ENCODE measurements around the gene DNAI1. TPM values are rescaled to one million over a fixed set of nuclear protein-coding genes. Genes with fewer than 3 reads are reported as not detected.

DNAI1 gene
- total RNA-seq, 2 donors from 2014 or later, result 5.6 TPM; not detected in 1

- Histone ChIP-seq H3K4me1 (replicated peaks) (peaks cover 20% of the 10 kb centered on the region), H3K27ac (peak overlapping the region; percentile 62 to 76), H3K36me3 (no peaks in the 10 kb centered on the region), H3K4me3 (no peak overlapping the region), H3K9me3 (no peaks in the 10 kb centered on the region), H3K27me3 (replicated peaks; ENCODE audit: insufficient read depth) (no peaks in the 10 kb centered on the region)
- no peak for TF ChIP-seq POLR2AphosphoS5 (IDR thresholded peaks at IDR 0.05)
- 39% methylated on average over 6 of the region's 6 CpGs for WGBS
- peak; percentile 58 for DNase-seq (ENCODE audit: low spot score)
- intact Hi-C loops (cut with DNase I), result loop anchor here (2.0 to 5.0 kb wide), 3 partner anchors 20 to 92 kb away; partner anchors contain the start of gene ENHO
These were observed 44.3 kb downstream of the DNAI1 start for GRCh38 chr9:34502891-34503290.

- intact Hi-C loops (cut with DNase I), result loop anchor here (2.0 to 5.0 kb wide), 3 partner anchors 19 to 91 kb away; partner anchors contain the start of gene ENHO
- no peak overlapping the region for H3K4me3 ChIP-seq
- H3K27ac ChIP-seq, result peak overlapping the region; percentile 62 to 76
- no peak for TF ChIP-seq POLR2A (IDR thresholded peaks at IDR 0.05)
- peak; percentile 90 for TF ChIP-seq POLR2AphosphoS5 (IDR thresholded peaks at IDR 0.05)
- no peaks in the 10 kb centered on the region for H3K9me3 ChIP-seq
- DNase-seq (ENCODE audit: low spot score), result peak; percentile 79
- H3K27me3 ChIP-seq (replicated peaks; ENCODE audit: insufficient read depth), result no peaks in the 10 kb centered on the region
- H3K36me3 ChIP-seq, result no peaks in the 10 kb centered on the region
- peaks cover 20% of the 10 kb centered on the region for H3K4me1 ChIP-seq (replicated peaks)
These were observed 44.8 kb downstream of the DNAI1 start for GRCh38 chr9:34503406-34503805.

- Histone ChIP-seq H3K4me3 (no peak overlapping the region), H3K27ac (no peak overlapping the region), H3K27me3 (replicated peaks; ENCODE audit: insufficient read depth) (no peaks in the 10 kb centered on the region), H3K9me3 (no peaks in the 10 kb centered on the region), H3K4me1 (replicated peaks) (peaks cover 20% of the 10 kb centered on the region), H3K36me3 (no peaks in the 10 kb centered on the region)
- intact Hi-C loops (cut with DNase I), result no loop called here
- no peak for DNase-seq (ENCODE audit: low spot score)
- WGBS, result 92% methylated on average over 5 of the region's 5 CpGs
- TF ChIP-seq CTCF (IDR thresholded peaks at IDR 0.05), result no peak
- TF ChIP-seq POLR2AphosphoS5 (IDR thresholded peaks at IDR 0.05), result no peak
- TF ChIP-seq POLR2A (IDR thresholded peaks at IDR 0.05), result no peak
These were observed 46.9 kb downstream of the DNAI1 start for GRCh38 chr9:34505370-34506120.

- no peaks in the 10 kb centered on the region for H3K27me3 ChIP-seq (replicated peaks; ENCODE audit: insufficient read depth)
- H3K4me3 ChIP-seq, result no peak overlapping the region
- no peak overlapping the region for H3K27ac ChIP-seq
- TF ChIP-seq CTCF (IDR thresholded peaks at IDR 0.05), result no peak
- TF ChIP-seq POLR2A (IDR thresholded peaks at IDR 0.05), result no peak
- TF ChIP-seq POLR2AphosphoS5 (IDR thresholded peaks at IDR 0.05), result no peak
- H3K9me3 ChIP-seq, result no peaks in the 10 kb centered on the region
- WGBS, result 93% methylated on average over 7 of the region's 7 CpGs
- intact Hi-C loops (cut with DNase I), result no loop called here
- no peaks in the 10 kb centered on the region for H3K36me3 ChIP-seq
- peaks cover 14% of the 10 kb centered on the region for H3K4me1 ChIP-seq (replicated peaks)
- no peak for DNase-seq (ENCODE audit: low spot score)
These were observed 48.0 kb downstream of the DNAI1 start for GRCh38 chr9:34506623-34507022.

- Histone ChIP-seq H3K9me3 (no peaks in the 10 kb centered on the region), H3K4me1 (replicated peaks) (peaks cover 13% of the 10 kb centered on the region), H3K27ac (no peak overlapping the region), H3K4me3 (no peak overlapping the region), H3K36me3 (no peaks in the 10 kb centered on the region), H3K27me3 (replicated peaks; ENCODE audit: insufficient read depth) (no peaks in the 10 kb centered on the region)
- intact Hi-C loops (cut with DNase I), result no loop called here
- 88% methylated on average over 5 of the region's 5 CpGs for WGBS
- no peak for DNase-seq (ENCODE audit: low spot score)
- TF ChIP-seq POLR2A (IDR thresholded peaks at IDR 0.05) (no peak), CTCF (IDR thresholded peaks at IDR 0.05) (no peak), POLR2AphosphoS5 (IDR thresholded peaks at IDR 0.05) (no peak)
These were observed 49.0 kb downstream of the DNAI1 start for GRCh38 chr9:34507556-34507955.

- Histone ChIP-seq H3K4me3 (no peak overlapping the region), H3K9me3 (no peaks in the 10 kb centered on the region), H3K4me1 (replicated peaks) (peaks cover 13% of the 10 kb centered on the region), H3K27ac (no peak overlapping the region), H3K36me3 (no peaks in the 10 kb centered on the region), H3K27me3 (replicated peaks; ENCODE audit: insufficient read depth) (no peaks in the 10 kb centered on the region)
- intact Hi-C loops (cut with DNase I), result no loop called here
- DNase-seq (ENCODE audit: low spot score), result no peak
- TF ChIP-seq POLR2AphosphoS5 (IDR thresholded peaks at IDR 0.05) (no peak), CTCF (IDR thresholded peaks at IDR 0.05) (no peak)
These were observed 49.4 kb downstream of the DNAI1 start for GRCh38 chr9:34507966-34508365.

Data from prostate gland (tissue), 2 donors.